HG03558 (cell line): ENCODE data around the gene HSPA5.
"Not testable (repeated sequence)": the region's sequence is repeated elsewhere in the genome, so short reads cannot be mapped to it uniquely, and the experiment has no call there.

ENCODE experiments used
- ATAC-seq: cut with Tn5 transposase; IDR thresholded peaks from one replicate; pipeline ENCODE4 v1.9.1; 2021; ENCODE audit warnings: moderate number of reproducible peaks; ENCODE audit not compliant: unreplicated experiment; ENCODE audit errors: extremely low read depth

HSPA5 gene

GRCh38 chr9:125243792-125244260, 2.7 kb upstream of the HSPA5 start:
- no peak for ATAC-seq

DNA sequence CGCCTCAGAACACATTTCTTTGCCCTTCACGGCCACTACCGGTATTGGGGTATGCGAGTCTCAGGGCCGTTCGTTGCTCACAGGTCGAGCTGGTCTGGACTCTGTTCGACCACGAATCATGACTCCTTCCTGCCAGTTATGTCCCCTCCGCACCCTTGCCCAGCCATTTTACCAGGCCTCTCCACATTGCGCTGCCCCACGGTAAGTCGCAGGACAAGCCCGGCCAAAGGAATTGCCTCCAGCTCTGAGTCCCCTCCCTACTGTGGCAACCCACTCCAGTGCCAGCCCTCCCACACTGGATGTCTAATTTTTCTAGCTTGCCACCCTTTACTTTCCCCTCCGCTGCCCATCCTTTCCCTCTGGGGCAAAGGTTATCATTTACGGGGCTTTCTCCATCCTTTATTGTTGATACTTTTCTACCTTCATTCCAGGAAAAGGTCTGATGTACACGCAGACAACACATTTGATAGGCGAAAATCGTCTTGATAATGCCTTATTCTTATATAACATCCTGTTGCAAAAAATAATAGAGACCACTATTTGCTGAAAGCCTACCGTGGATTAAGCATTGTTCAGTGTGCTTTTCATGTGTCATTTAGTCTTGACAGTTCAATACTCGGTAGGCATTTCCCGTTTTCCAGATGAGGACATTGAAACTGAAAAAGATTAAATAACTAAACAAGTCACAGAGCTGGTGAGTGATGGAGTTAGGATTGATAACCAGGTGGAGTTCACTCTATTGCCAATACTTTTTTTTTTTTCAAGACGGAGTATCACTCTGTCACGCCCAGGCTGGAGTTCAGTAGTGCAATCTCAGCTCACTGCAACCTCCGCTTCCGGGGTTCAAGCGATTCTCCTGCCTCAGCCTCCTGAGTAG, 958 bp upstream of the HSPA5 start:
- ATAC-seq = no peak

DNA sequence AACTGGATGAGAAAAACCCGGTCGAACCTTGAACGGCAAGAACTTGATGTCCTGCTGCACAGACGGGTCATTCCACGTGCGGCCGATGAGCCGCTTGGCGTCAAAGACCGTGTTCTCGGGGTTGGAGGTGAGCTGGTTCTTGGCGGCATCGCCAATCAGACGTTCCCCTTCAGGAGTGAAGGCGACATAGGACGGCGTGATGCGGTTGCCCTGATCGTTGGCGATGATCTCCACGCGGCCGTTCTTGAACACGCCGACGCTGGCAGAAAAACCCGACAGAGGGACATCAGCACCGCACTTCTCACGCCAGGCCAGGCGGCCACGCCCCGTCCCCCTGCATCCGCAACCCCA, 519 bp downstream of the HSPA5 start:
- ATAC-seq = no peak

DNA sequence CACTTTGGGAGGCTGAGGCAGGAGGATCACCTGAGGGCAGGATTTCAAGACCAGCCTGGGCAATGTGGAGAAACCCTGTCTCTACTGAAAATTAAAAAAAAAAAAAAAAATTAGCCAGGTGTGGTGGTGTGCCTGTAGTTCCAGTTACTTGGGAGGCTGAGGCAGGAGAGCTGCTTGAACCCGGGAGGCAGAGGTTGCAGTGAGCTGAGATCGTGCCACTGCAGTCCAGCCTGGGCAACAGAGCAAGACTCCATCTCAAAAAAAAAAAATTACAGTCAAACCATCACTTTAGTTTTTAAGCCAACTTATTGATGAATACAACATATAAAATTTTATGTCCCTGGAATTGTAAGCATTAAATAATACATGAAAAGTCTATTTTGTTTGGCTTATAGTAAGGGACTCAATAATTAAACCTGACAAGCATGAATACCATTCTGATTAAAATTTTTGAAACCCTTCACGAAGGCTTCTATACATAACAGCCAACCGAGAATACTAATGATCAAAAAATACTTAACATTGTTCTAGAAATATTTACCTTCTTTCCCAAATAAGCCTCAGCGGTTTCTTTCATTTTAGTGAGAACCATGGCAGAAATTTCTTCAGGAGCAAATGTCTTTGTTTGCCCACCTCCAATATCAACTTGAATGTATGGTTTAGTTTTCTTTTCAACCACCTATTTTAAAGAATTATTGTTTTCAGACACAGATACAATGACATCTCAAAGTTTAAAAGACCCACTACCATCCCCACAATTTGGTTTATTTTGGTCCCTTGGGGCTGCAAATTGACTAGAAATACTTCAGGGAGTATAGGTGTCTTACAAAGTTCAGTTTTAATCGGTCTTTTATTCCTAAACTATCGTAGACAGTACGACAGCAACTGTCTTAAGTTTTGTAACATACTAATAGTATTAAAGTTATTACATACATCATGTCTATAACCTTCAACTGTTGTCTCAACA, 1.2 kb downstream of the HSPA5 start:
- no peak for ATAC-seq

DNA sequence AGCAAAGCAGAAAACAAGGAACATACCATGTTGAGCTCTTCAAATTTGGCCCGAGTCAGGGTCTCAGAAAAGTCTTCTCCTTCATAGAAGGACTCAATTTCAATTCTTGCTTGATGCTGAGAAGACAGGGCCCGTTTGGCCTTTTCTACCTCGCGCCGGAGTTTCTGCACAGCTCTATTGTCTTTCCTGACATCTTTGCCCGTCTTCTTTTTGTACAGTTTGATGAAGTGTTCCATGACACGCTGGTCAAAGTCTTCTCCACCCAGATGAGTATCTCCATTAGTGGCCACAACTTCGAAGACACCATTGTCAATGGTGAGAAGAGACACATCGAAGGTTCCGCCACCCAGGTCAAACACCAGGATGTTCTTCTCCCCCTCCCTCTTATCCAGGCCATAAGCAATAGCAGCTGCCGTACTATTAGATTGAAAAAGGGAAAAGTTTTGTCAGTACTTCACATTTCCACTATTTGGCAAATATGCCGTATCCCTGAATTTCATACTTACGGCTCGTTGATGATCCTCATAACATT, 2.2 kb downstream of the HSPA5 start:
- ATAC-seq = no peak

DNA sequence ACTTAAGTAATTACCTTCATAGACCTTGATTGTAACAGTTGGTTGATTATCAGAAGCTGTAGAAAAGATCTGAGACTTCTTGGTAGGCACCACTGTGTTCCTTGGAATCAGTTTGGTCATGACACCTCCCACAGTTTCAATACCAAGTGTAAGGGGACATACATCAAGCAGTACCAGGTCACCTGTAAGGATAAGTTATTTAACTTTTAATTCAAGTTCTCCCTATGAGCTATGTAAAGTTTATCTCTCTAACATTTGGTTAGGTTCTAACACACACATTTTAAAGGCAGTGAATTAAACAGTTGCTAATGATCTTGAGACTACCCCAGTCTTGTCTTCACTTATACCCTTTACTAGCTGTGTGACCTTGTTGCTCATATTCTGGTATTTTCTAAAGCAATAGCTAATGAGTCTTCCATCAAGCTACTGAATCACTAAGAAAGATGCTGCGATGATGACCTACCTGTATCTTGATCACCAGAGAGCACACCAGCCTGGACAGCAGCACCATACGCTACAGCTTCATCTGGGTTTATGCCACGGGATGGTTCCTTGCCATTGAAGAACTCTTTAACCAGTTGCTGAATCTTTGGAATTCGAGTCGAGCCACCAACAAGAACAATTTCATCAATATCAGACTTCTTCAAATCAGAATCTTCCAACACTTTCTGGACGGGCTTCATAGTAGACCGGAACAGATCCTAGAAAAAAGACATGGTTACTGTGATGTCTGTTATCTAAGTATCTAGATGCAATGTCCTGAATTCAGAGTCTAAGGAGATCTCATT, 2.8 kb downstream of the HSPA5 start:
- no peak for ATAC-seq

- not testable (repeated sequence) for ATAC-seq
These were observed 4.5 kb downstream of the HSPA5 start for GRCh38 chr9:125236520-125237159.

DNA sequence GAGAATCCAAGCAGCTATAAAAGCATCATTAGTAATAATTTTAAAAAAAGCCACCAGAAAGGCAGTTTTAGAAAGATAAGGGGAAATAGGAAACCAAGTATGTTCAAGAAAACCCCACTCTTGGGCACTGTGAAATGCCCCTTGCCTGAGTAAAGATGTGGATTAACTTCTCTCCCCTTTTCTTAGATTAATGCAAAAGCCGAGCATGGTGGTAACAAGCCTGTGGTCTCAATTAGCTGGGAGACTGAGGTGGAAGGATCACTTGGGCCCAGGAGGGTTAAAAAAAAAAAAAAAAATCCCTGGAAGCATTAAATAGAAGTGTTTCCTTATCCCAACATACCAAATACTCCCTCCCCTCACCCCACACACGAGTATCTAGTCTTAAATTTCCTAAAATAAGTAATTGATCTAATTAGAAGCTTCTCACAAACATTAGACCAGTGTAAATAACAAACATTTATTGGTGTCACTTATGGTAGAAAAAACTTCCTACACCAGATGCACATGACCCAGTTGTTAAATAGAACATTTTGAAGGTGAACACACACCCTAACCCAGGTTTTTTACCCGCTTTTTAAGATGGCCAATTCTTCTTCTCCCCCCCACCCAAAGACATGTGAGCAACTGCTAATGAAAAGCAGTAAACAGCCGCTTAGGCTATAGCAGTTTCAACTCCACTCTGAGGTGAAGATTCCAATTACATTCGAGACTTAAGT, 5.2 kb downstream of the HSPA5 start:
- ATAC-seq = no peak

- ATAC-seq = not testable (repeated sequence)
These were observed 7.0 kb downstream of the HSPA5 start for GRCh38 chr9:125234099-125234498.

DNA sequence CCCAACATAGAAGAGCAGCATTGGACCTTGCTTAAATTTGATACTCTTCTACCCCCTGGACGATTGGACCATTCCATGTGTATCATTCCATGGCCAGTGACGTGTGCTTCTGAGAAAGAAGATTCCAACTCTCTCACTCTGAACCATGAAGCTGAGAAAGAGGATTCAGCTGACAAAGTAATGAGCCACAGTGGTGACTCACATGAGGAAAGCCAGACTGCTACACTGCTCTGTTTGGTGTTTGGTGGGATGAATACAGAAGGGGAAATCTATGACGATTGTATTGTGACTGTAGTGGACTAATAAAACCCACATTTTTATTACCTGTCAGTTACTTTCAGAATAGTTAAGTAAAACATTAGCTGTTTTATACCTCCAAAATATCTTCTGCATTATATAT, 7.5 kb downstream of the HSPA5 start:
- ATAC-seq = no peak

DNA sequence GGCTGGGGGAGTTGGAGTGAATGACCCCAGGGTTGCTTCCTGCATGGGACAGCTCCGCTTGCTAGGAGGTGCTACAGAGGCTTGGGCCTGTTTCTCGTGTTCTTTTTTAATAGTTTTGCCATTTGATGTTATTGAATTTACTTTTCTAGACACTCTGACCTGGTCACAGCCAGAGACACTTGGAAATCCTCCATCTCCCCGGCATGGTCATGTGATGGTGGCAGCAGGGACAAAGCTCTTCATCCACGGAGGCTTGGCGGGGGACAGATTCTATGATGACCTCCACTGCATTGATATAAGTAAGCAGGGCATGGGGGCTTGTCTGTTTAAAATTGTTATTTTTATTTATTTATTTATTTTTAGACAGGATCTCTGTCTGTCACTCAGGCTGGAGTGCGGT, 13.4 kb downstream of the HSPA5 start:
- ATAC-seq = no peak

DNA sequence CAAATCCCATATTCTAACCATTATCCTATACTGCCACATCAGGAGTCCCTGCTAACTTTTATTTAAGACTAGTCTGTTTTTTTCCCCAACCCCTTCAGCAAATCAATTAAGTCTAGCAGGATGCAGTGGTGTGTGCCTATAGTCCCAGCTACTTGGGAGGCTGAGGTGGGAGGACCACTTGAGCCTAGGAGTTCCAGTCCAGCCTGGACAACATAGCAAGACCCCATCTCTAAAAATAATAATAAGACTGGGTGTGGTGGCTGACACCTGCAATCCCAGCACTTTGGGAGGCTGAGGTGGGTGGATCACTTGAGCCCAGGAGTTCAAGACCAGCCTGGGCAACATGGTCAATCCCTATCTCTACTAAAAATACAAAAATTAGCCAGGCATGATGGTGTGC, 16.3 kb downstream of the HSPA5 start:
- ATAC-seq = not testable (repeated sequence)

GRCh38 chr9:125218621-125219020, 22.5 kb downstream of the HSPA5 start:
- no peak for ATAC-seq

DNA sequence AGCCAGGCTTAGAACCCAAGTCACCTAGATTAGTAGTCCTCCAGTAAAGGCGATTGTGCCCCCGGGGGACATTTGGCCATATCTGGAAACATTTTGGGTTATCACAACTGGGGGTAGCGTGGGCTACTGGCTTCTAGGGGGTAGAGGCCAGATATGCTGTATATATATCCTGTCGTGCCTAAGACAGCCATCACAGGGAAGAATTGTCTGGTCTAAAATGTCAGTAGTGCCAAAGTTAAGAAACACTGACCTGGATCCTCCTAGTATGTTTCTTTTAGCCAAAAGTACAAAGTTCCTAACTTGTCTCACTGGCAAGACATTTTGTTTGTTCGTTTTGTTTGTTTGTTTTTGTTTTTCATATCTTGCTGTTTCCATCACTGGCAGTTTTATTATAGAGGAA, 27.0 kb downstream of the HSPA5 start:
- ATAC-seq = no peak

DNA sequence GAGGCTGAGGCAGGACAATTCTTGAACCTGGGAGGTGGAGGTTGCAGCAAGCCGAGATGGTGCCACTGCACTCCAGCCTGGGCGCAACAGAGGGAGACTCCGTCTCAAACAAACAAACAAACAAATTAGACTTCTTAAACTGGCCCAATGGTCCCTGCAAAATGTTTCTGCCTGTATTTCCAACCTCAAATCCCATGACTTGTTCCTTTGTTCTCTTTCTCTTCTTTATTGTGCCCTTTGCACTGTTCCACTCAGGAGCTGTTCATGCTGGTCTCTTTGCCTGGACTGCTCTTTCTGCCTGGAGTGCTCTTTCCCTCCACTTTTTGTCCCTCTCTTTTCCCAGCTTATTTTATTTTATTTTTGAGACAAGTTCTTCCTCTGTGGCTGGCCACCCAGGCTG, 36.7 kb downstream of the HSPA5 start:
- no peak for ATAC-seq

GRCh38 chr9:125202846-125203618, 38.1 kb downstream of the HSPA5 start:
- ATAC-seq = no peak

GRCh38 chr9:125200216-125201047, 40.7 kb downstream of the HSPA5 start, which contains the start of gene RABEPK:
Gene RABEPK (plus strand): TSS chr9:125200542. CDS start chr9:125203014, 2,472 bp downstream.
- peak; percentile 90 for ATAC-seq
